ENCODE measurements around the gene FGF9. TPM values are rescaled to one million over a fixed set of nuclear protein-coding genes. Genes with fewer than 3 reads are reported as not detected.

The FGF9 gene
- total RNA-seq (2.5 and 3.0 TPM in 2 replicates), polyA plus RNA-seq (0.13 and 0.25 TPM in 2 replicates), polyA minus RNA-seq (0.14 and 0.17 TPM in 2 replicates)
- total RNA-seq (2013) = 0.72 TPM

GRCh38 chr13:21670883-21671619 lies at the start of gene FGF9:
FGF9 (plus strand) TSS chr13:21671073; CDS start chr13:21671913, 840 bp downstream.
- Histone ChIP-seq H3K9me3 (ENCODE audit: control extremely low read depth in 1 of 3, control insufficient read depth in 2 of 3, insufficient read depth in 1 of 3, low read length in 2 of 3) (peaks cover 0 to 34% (median 0%) of the 10 kb centered on the region in 3 donors), H3K36me3 (replicated peaks in 1 of 2; ENCODE audit: control extremely low read depth in 1 of 2, control insufficient read depth in 1 of 2, extremely low read depth in 1 of 2, insufficient read depth in 2 of 2, low read length in 1 of 2) (no peaks in the 10 kb centered on the region), H3K4me1 (ENCODE audit: control insufficient read depth in 2 of 2, insufficient read depth in 2 of 2, low read length in 2 of 2) (peaks cover 48 to 60% of the 10 kb centered on the region in 2 donors), H3K4me3 (ENCODE audit: control extremely low read depth in 1 of 5, extremely low read depth in 1 of 5, insufficient read depth in 1 of 5, low read depth in 2 of 5, low read length in 4 of 5) (peak within 1 kb of the TSS; percentile 63 to 89 (median 75)), H2AFZ (ENCODE audit: insufficient read depth, low read depth, low read length, poor library complexity, severe bottlenecking) (peak within 1 kb of the TSS; percentile 93), H3K9ac (ENCODE audit: low read length) (peak within 1 kb of the TSS; percentile 76), H4K20me1 (ENCODE audit: control insufficient read depth, insufficient read depth, low read length, poor library complexity, severe bottlenecking) (no peaks in the 10 kb centered on the region), H3K4me2 (replicated peaks; ENCODE audit: low read depth, low read length, poor library complexity, severe bottlenecking) (peak within 1 kb of the TSS; percentile 100), H3K79me2 (ENCODE audit: control insufficient read depth, insufficient read depth, low read length) (no peaks in the 10 kb centered on the region), H3K27me3 (replicated peaks in 1 of 4; ENCODE audit: control extremely low read depth in 1 of 4, control insufficient read depth in 3 of 4, insufficient read depth in 4 of 4, low read length in 3 of 4) (peaks cover 0 to 66% (median 42%) of the 10 kb centered on the region in 4 experiments), H3K27ac (ENCODE audit: low read length in 2 of 2) (no peak within 1 kb of the TSS)
- Mint-ChIP-seq H3K9me3 (ENCODE audit: insufficient read depth) (no peaks in the 10 kb centered on the region), H3K4me3 (peak within 1 kb of the TSS; percentile 92), H3K4me1 (peaks cover 50% of the 10 kb centered on the region), H3K27ac (peak within 1 kb of the TSS; percentile 79), H3K27me3 (peaks cover 49% of the 10 kb centered on the region)
- peak; percentile 73 for ATAC-seq (ENCODE audit: low read depth)
- 1% methylated on average over 47 of the region's 62 CpGs for WGBS (ENCODE audit: insufficient coverage)
- ChIA-PET CTCF (interaction anchor here (1.2 to 4.5 kb wide), 4 partner anchors 11 to 443 kb away, joined by 3 to 23 read pairs (median 5); no protein-coding TSS in a partner anchor), POLR2A (interaction anchor here (0.6 to 3.4 kb wide), 3 partner anchors 67 to 526 kb away, joined by 4 to 16 read pairs (median 12); partner anchors contain the start of gene MICU2)
- intact Hi-C loops (cut with micrococcal nuclease) = loop anchor here (1.0 to 10.0 kb wide), 10 partner anchors 32 to 1704 kb away; partner anchors contain the start of genes MICU2, XPO4 and ZDHHC20
- TF ChIP-seq, protein P1, sequence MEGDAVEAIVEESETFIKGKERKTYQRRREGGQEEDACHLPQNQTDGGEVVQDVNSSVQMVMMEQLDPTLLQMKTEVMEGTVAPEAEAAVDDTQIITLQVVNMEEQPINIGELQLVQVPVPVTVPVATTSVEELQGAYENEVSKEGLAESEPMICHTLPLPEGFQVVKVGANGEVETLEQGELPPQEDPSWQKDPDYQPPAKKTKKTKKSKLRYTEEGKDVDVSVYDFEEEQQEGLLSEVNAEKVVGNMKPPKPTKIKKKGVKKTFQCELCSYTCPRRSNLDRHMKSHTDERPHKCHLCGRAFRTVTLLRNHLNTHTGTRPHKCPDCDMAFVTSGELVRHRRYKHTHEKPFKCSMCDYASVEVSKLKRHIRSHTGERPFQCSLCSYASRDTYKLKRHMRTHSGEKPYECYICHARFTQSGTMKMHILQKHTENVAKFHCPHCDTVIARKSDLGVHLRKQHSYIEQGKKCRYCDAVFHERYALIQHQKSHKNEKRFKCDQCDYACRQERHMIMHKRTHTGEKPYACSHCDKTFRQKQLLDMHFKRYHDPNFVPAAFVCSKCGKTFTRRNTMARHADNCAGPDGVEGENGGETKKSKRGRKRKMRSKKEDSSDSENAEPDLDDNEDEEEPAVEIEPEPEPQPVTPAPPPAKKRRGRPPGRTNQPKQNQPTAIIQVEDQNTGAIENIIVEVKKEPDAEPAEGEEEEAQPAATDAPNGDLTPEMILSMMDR (IDR thresholded peaks at IDR 0.05) = no peak
- TF ChIP-seq EZH2 (IDR thresholded peaks at IDR 0.05; ENCODE audit: borderline replicate concordance, insufficient read depth, low read depth, low read length, poor library complexity, severe bottlenecking) = no peak
- DNase-seq = peak; percentile 89

DNA sequence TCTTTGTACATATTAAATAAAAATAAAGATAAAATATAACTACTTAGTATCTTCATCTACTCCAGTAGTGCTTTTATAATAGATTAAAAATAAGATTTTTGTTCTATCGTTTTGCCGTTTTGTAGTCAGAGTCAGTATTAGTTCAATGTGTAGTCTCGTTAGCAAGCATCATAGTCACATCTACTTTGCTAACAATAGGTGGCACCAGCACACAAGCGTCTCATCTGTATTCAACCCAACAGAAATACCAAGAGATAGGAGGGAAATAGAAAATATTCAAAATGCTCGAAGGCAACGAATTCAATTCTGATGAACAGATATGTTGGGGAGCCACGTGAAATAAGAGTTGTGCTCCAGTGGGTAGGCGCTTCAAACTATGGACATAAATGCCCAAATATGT lies 45.5 kb upstream of the FGF9 start:
- H3K27ac Mint-ChIP-seq = no peak overlapping the region
- Histone ChIP-seq H2AFZ (ENCODE audit: insufficient read depth, low read depth, low read length, poor library complexity, severe bottlenecking) (no peak overlapping the region), H3K4me3 (ENCODE audit: control extremely low read depth in 1 of 5, extremely low read depth in 1 of 5, insufficient read depth in 1 of 5, low read depth in 2 of 5, low read length in 4 of 5) (no peak overlapping the region), H3K36me3 (replicated peaks in 1 of 2; ENCODE audit: control extremely low read depth in 1 of 2, control insufficient read depth in 1 of 2, extremely low read depth in 1 of 2, insufficient read depth in 2 of 2, low read length in 1 of 2) (no peaks in the 10 kb centered on the region), H3K9me3 (ENCODE audit: control extremely low read depth in 1 of 3, control insufficient read depth in 2 of 3, insufficient read depth in 1 of 3, low read length in 2 of 3) (no peaks in the 10 kb centered on the region), H4K20me1 (ENCODE audit: control insufficient read depth, insufficient read depth, low read length, poor library complexity, severe bottlenecking) (no peaks in the 10 kb centered on the region), H3K4me1 (ENCODE audit: control insufficient read depth in 2 of 2, insufficient read depth in 2 of 2, low read length in 2 of 2) (no peaks in the 10 kb centered on the region), H3K27me3 (replicated peaks in 1 of 4; ENCODE audit: control extremely low read depth in 1 of 4, control insufficient read depth in 3 of 4, insufficient read depth in 4 of 4, low read length in 3 of 4) (peaks cover 0 to 1% (median 0%) of the 10 kb centered on the region in 4 experiments), H3K79me2 (ENCODE audit: control insufficient read depth, insufficient read depth, low read length) (no peaks in the 10 kb centered on the region), H3K4me2 (replicated peaks; ENCODE audit: low read depth, low read length, poor library complexity, severe bottlenecking) (no peak overlapping the region), H3K9ac (ENCODE audit: low read length) (no peak overlapping the region), H3K27ac (ENCODE audit: low read length in 2 of 2) (no peak overlapping the region)
- peaks cover 18% of the 10 kb centered on the region for H3K27me3 Mint-ChIP-seq
- no peaks in the 10 kb centered on the region for H3K4me1 Mint-ChIP-seq
- intact Hi-C loops (cut with micrococcal nuclease) = no loop called here
- ATAC-seq (ENCODE audit: low read depth) (no peak), DNase-seq (peak; percentile 27)
- POLR2A ChIA-PET = no interaction called here
- 53% methylated on average over 4 of the region's 8 CpGs for WGBS (ENCODE audit: insufficient coverage)
- no peak overlapping the region for H3K4me3 Mint-ChIP-seq
- TF ChIP-seq EZH2 (IDR thresholded peaks at IDR 0.05; ENCODE audit: borderline replicate concordance, insufficient read depth, low read depth, low read length, poor library complexity, severe bottlenecking) = no peak
- CTCF ChIA-PET = interaction anchor here (0.5 to 1.8 kb wide), 5 partner anchors 13 to 1395 kb away, joined by 3 to 9 read pairs (median 6); no protein-coding TSS in a partner anchor
- no peaks in the 10 kb centered on the region for H3K9me3 Mint-ChIP-seq (ENCODE audit: insufficient read depth)
